Right ventricle myocardium superior (tissue), 1 donor: ENCODE results near the gene THSD8. TPM values are rescaled to one million over a fixed set of nuclear protein-coding genes. Genes with fewer than 3 reads are reported as not detected.
A peak's percentile ranks its signal among the peaks of the same experiment; 100 is the strongest.
"Not testable (repeated sequence)": the region's sequence is repeated elsewhere in the genome, so short reads cannot be mapped to it uniquely, and the experiment has no call there.

Experiments used
- ATAC-seq: fragments of 200-7000 bp; cut with Tn5 transposase; one replicate; pipeline ENCODE4 v1.9.1; 2020; ENCODE audit warnings: mild to moderate bottlenecking; ENCODE audit not compliant: poor library complexity
- DNase-seq: peaks from one replicate; pipeline ENCODE4 v3.0.0-alpha.2; 2020
- intact Hi-C: fragments of 100-400 bp; cut with DNase I; formaldehyde crosslinking; loops from one replicate; pipeline ENCODE4 v1.11.2; 2022
- microRNA-seq: library from miRNA; unstranded; fragments of <30 nt; microRNA quantifications from one replicate; pipeline ENCODE4 v1.2.0, GENCODE V29; 2020
- total RNA-seq: library from RNA; stranded (reverse); fragmentation: NEBNext Ultra II Directional; extraction: Animal tissue kit (Norgen Biotek cat#: 25700); gene quantifications from one replicate; pipeline ENCODE4 v1.2.1, GENCODE V29; 2021
- donor health status: DM: no; HTN: yes; CAD: no; lungs with severe emphysema.

The THSD8 gene
- total RNA-seq, 1 donor from 2014 or later = 1.6 TPM

DNA sequence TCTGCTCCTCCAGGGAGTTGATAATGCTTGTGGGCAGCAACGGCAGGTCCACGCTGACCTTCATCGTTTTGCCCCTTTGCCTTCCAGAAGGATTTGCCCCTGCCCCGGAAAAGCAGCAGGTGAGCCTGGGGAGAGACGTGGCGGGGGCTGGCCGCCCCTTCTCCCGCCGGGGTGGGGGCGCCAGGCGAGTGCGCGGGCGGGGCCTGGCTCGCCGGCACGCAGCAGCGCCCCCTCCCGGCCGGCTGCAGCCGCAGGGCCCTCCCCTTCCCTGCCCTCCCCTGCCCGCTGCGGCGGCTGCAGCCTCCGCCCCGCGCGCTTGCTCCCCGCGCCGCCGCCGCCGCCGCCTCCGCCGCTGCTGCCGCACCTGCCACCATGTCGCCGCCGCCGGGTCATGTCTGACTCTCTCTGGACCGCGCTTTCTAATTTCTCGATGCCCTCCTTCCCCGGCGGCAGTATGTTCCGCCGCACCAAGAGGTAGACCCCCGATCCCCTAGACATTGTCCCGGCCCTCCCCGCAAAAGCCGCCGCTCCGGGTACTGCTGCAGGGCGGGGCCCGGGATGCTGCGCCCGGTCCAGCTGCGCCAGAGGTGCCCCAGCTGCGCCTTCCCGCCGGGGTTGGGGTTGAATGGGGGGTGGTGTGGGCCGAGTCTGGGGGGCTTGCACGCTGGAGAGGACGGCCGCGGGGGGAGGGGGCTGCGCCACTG is 36.5 kb downstream of the THSD8 start, which contains the start of gene MAST1:
Gene MAST1, plus strand, starts transcription at position 334 of the 704 bp plus-strand sequence. Its CDS starts 58 bp downstream, at position 392.
- DNase-seq (no peak), ATAC-seq (peak; percentile 73)

DNA sequence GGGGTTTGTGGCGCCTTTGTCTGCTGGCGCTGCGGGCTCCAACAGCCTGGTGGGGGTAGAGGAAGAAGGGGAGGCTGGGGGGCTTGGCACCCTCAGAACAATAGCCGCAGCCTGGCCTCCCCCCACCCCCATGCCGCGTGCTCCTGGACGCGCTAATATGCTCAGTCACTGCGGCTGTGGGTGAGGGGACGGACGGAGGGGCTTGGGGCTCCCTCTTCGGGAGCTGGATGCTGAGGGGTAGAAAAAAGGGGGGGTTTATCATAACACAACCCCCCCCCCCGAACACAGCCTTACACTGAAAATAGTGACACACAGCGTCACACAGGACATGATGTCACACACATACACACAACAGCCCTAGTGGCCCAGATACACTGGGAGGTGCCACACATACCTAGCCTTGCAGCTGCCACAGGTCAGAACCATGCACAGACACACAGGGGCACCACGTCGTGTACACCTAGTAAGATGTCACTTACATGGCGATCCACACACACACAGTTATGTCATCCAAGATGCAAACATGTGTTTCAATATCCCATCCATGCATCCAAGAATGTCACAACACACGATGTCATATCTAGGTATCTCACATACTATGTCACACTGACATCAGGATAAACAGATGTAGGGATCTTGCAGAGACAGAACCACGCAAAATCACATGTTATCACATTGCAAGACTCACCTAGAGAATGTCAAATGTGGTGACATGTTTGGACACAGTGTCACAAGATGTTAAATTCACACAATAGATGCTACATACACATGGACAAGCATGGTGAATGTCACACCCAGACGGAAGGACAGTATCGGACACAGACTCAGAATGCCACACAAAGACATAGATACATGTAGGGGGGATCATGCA is 37.3 kb downstream of the THSD8 start:
- ATAC-seq (no peak), DNase-seq (no peak)
- intact Hi-C loops = no loop called here

More for the DNA sequence above, 36.5 kb downstream of the THSD8 start, which contains the start of gene MAST1:
- intact Hi-C loops = no loop called here

DNA sequence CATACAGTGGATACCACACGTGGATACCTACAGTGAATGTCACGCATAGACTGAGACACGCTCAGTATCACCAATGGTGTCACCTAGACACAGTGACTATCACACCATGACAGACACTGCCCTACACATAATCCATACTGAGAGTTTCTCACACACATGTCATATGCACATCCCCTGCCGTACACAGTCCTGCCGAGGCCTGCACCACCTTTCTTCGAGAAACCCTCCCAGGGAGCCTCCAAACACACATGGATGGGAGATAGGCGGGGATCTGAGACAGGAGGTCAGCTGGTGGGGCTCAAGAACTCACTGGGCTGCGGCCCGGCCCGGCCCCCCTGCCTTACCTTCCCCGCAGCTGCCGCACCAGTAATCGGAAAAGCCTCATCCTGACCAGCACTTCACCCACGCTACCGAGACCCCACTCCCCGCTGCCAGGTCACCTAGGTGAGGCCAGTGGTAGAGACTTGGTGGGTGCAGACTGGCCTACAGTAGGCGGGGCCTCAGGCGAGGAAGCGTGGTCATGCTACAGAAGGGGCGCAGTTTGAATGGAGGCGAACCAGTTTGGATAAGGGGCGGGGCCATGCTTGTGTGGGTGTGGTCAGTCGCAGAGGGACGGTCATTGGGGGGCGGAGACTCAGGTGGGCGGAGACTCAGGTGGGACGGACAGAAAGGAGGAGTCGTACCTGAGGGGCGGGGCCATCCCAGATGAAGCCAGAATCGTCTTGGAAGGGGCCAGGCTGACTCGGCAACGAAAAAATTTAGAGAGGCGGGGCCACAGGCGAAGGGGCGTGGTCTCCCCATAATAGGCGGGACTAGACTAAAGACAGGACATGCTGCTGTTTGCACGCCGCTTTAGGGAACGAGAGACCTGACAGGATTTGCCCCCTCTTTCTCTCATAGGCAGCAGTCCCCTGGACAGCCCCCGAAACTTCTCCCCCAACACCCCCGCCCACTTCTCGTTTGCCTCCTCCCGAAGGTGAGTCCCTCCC is 38.5 kb downstream of the THSD8 start:
- peak; percentile 51 for ATAC-seq
- DNase-seq = no peak
- intact Hi-C loops = no loop called here

DNA sequence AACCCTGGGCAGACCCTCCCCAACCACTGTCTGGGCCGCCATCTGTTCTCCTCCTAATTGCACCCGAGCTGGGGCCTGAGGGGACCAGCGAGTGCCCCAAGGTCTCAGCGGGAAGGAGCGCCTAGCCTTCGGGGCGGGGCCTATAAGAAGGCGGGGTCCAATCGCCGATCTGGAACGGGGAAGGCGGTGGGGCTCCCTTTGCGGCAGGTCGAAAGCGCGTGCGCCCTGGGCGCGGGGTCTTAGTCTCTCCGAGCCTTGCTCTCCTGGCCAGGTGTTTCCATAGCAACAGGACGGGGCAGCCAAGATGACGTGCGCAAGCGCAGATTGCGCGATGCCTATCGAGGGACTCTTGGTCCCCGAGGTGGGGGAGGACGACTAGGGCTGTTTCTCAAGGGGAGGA is 39.2 kb downstream of the THSD8 start:
- DNase-seq (no peak), ATAC-seq (no peak)
- intact Hi-C loops = no loop called here

DNA sequence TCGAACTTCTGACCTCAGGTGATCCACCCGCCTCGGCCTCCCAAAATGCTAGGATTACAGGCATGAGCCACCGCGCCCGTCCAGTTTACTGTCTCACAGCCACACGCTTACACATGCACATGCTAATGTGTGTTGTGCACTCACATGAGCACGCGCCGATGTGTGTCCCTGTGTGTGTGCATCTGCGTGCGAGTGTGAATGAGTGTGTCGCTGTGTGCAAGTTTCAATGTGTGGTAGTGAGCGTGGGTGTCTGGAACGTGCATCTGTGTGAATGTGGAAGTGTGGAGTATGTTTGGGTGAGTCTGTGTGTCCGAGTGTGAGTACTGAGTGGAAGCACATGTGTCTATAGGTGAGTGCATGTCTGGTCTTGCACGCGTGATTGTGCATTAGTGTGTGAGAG is 40.6 kb downstream of the THSD8 start:
- DNase-seq (no peak), ATAC-seq (no peak)
- intact Hi-C loops = no loop called here

DNA sequence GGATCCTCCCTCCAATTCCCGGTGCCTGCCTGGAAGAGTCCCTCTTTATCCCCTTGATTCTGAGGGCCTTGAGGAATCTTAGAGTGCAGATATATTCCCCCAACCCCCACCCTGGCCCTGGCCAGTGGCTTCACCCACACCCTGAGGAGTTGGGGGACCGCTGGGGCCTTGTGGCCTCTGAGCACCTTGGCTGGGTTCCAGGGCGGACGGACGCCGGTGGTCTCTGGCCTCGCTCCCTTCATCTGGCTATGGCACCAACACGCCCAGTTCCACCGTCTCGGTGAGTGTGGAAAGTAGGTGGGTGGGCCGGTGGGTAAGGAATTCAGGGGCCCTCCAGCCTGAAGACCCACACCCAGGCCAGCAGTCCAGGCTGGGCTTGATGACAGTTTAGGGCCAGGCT is 41.5 kb downstream of the THSD8 start:
- DNase-seq (no peak), ATAC-seq (no peak)
- intact Hi-C loops = no loop called here

DNA sequence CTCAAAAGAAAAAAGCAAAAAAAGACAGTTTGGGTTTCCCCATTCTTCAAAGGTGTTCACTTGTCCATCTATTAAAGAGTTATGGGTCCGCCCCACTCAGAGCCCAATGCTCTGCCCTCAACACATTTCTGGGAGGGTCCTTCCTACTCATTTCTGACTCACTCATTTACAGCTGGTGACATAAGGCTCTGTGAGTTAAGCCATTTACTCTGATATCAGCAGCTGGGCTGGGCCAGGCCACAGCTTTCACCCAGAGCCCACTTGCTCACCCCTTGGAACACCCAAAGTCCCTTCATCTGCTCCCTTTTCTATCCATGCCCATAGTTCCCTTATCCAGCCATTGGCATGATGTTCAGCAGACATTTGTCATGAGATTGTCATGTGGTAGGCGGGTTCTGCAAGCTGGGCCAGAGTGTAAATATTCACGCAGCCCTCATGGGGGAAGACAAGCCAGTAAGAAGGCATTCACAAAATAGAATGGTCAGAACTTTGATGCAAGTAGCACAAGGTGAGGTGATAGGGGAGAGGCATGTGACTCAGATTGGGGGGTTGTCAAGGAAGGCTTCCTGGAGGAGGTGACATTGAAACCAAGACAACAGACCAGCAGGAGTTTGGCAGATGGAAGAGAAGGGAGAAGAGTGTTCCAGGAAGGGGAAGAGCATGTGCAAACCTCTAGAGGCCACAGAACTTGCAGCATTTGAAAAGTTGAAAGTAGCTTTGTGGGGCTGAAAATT is 42.3 kb downstream of the THSD8 start:
- DNase-seq (no peak), ATAC-seq (no peak)
- intact Hi-C loops = no loop called here

DNA sequence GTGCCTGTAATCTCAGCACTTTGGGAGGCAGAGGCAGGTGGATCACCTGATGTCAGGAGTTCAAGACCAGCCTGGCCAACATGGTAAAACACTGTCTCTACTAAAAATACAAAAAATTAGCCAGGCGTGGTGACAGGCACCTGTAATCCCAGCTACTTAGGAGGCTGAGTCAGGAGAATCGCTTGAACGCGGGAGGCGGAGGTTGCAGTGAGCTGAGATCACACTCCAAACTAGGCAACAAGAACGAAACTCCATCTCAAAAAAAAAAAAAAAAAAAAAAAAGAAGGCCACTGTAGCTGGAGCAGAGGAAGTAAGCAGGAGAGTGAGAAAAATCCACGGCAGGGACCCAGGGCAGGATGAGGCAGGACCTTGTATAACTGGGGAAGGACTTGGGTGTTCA is 44.7 kb downstream of the THSD8 start:
- not testable (repeated sequence) for ATAC-seq, DNase-seq
- intact Hi-C loops = loop anchor here (5.0 kb wide), 1 partner anchor 79 kb away; no protein-coding TSS in a partner anchor

DNA sequence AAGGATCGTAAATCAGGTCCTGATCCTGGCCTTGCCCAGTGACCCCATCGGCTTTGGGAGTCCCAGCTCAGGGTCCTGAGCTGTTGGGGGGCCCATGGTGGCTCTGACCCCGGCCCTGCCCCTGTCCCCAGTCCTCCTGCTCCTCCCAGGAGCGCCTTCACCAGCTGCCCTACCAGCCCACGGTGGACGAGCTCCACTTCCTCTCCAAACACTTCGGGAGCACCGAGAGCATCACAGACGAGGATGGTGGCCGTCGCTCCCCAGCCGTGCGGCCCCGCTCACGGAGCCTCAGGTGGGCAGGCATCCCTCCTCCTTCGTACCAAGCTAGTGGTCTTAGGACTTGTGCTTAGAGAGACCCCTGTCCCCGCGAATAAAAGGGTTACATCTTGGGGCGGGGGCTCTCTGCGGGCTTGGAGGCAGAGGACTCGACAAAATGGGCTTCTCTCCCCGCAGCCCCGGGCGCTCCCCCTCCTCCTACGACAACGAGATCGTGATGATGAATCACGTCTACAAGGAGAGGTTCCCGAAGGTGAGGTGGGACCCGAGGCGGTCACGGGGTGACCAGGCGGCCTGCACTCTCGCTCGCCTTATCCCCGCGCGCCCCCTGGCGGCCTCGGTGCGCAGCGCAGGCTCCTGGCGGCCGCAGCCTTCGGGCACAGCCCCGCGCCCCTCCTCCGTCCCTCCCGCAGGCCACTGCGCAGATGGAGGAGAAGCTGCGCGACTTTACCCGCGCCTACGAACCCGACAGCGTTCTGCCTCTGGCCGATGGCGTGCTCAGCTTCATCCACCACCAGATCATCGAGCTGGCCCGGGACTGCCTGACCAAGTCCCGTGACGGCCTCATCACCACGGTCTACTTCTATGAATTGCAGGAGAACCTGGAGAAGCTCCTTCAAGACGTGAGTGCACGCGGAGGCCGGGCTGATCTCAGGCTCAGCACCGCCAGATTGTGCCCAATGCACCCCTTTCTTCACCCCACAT is 45.6 kb downstream of the THSD8 start:
- DNase-seq = peak; percentile 93
- ATAC-seq = peak; percentile 99
- intact Hi-C loops = loop anchor here (5.0 kb wide), 1 partner anchor 80 kb away; no protein-coding TSS in a partner anchor

Small RNAs within 50 kb of the gene (microRNA-seq; reads per million reads assigned to microRNA genes)
- not detected for gene MIR5684
- not detected for gene MIR6794

Other genes with a start within 250 kb of the THSD8 start
- 3.9 TPM for gene ZNF490, start 191.3 kb upstream of the THSD8 start, total RNA-seq
- 14.5 TPM for gene ZNF791, start 191.1 kb upstream of the THSD8 start, total RNA-seq
- 33.2 TPM for gene MAN2B1, start 135.3 kb upstream of the THSD8 start, total RNA-seq
- 6.5 TPM for gene WDR83, start 135.3 kb upstream of the THSD8 start, total RNA-seq
- gene DHPS, start 120.2 kb upstream of the THSD8 start, total RNA-seq = 42.9 TPM
- not detected for gene GNG14, start 114.1 kb upstream of the THSD8 start, total RNA-seq
- 2.0 TPM for gene FBXW9, start 105.4 kb upstream of the THSD8 start, total RNA-seq
- gene TNPO2, start 78.1 kb upstream of the THSD8 start, total RNA-seq = 30.9 TPM
- 117 TPM for gene TRIR, start 67.4 kb upstream of the THSD8 start, total RNA-seq
- gene GET3, start 64.6 kb upstream of the THSD8 start, total RNA-seq = 60.7 TPM
- gene BEST2, start 50.3 kb upstream of the THSD8 start, total RNA-seq = not detected
- 43.6 TPM for gene HOOK2, start 26.5 kb upstream of the THSD8 start, total RNA-seq
- 23.9 TPM for gene JUNB, start 10.6 kb upstream of the THSD8 start, total RNA-seq
- 684 TPM for gene PRDX2, start 269 bp upstream of the THSD8 start, total RNA-seq
- gene RNASEH2A, start 4.5 kb downstream of the THSD8 start, total RNA-seq = 6.3 TPM
- not detected for gene RTBDN, start 32.5 kb downstream of the THSD8 start, total RNA-seq
- not detected for gene MAST1, start 36.4 kb downstream of the THSD8 start, total RNA-seq
- 16.9 TPM for gene DNASE2, start 79.4 kb downstream of the THSD8 start, total RNA-seq
- not detected for gene KLF1, start 85.1 kb downstream of the THSD8 start, total RNA-seq
- gene GCDH, start 89.1 kb downstream of the THSD8 start, total RNA-seq = 39.5 TPM
- gene SYCE2, start 117.2 kb downstream of the THSD8 start, total RNA-seq = not detected
- 34.6 TPM for gene FARSA, start 131.6 kb downstream of the THSD8 start, total RNA-seq
- gene CALR, start 136.5 kb downstream of the THSD8 start, total RNA-seq = 378 TPM
- 174 TPM for gene RAD23A, start 143.8 kb downstream of the THSD8 start, total RNA-seq
- 31.1 TPM for gene GADD45GIP1, start 155.2 kb downstream of the THSD8 start, total RNA-seq
- gene DAND5, start 167.5 kb downstream of the THSD8 start, total RNA-seq = 9.1 TPM
- gene NFIX, start 193.4 kb downstream of the THSD8 start, total RNA-seq = 160 TPM